GM21390 (cell line): Measurements from ENCODE around the gene ENAH.

ENCODE experiments used
- ATAC-seq: cut with Tn5 transposase; IDR thresholded peaks from one replicate; pipeline ENCODE4 v1.9.1; 2021; ENCODE audit not compliant: unreplicated experiment

Gene ENAH

DNA sequence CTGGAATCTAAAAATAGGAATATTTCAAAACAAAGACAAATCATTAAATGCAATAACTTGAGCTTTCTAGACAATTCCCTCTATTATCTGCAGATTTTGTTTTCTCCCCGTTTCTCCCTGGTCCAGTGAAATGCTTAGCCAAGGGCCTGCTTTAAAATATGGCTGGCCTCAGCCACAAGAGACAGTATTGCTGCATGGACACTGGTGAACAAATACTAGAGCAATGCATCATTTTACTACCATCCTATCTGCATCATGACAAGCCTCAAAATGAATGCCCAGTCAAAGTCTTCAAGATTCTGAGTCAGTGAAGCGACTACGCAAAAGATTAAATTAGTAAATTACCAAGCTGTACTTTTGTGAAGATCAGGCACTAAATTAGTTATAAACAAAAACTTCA lies 80.5 kb downstream of the ENAH start:
- no peak for ATAC-seq

- ATAC-seq = no peak
These were observed 85.1 kb downstream of the ENAH start for GRCh38 chr1:225567789-225568188.

DNA sequence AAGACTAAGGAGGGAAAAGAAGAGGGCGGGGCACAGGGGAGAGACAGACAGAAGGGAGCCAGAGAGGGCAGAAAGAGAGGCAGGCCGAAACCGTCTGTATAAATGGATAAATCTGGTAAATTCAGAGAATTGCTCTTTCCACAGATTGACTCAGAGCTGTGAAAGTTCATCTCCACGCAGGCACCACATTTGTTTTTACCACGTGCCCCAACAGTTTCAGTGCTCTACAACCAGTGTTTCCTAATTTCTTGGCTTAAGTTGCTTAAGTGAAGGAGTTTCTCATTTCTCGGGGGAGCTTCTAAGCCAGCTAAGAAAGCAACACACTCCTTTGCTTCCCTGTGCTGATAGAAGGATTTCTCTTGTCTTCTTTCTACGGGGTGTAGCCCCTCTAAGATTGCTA lies 87.1 kb downstream of the ENAH start:
- no peak for ATAC-seq

- ATAC-seq = no peak
These were observed 91.2 kb downstream of the ENAH start for GRCh38 chr1:225561675-225562074.

- no peak for ATAC-seq
These were observed 93.0 kb downstream of the ENAH start for GRCh38 chr1:225559902-225560301.

- ATAC-seq = no peak
These were observed 93.6 kb downstream of the ENAH start for GRCh38 chr1:225559326-225559725.

- ATAC-seq = no peak
These were observed 96.2 kb downstream of the ENAH start for GRCh38 chr1:225556694-225557093.

DNA sequence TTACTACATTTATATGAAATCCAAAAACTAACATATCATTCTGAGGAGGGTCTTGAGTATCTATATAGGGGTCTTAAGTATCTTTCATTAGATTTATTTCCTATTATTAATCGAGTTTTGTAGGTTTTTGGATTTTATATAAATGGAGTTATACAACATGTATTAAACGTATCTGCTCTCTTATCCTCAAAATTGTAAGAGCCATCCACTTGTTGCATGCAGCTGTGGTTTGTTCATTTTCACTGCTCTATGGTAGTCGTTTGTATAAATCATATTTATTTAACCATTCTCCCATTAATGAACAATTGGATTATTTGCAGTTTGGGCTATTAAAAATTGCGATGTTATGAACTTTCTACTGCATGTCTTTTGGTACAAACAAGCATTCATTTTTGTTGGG lies 97.1 kb downstream of the ENAH start:
- no peak for ATAC-seq

DNA sequence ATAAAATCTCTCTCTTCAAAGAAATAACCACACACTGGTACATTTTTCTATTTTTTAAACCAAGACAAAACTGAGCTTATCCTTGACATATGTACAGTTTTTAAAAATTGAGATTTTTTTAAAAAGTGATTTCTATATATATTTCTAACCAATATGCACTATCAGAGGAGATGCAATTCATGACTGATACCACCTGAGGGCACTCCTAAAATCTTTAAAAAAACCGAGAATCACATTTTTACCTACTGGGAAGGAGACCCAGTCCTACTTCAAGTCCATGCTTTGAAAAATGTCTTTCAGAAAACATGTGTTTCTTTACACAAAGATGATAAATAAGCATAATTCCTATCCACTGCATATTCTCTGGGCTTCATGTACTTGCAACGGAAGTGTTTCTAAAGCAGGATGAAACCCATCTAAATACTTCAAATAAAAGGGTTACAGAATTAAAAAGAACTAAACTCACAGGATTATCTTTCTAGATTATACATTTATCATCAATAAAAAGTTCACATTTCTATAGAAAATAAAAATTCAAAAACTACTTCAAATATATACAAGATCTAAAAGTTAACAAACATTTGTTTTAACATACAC lies 98.6 kb downstream of the ENAH start:
- no peak for ATAC-seq

DNA sequence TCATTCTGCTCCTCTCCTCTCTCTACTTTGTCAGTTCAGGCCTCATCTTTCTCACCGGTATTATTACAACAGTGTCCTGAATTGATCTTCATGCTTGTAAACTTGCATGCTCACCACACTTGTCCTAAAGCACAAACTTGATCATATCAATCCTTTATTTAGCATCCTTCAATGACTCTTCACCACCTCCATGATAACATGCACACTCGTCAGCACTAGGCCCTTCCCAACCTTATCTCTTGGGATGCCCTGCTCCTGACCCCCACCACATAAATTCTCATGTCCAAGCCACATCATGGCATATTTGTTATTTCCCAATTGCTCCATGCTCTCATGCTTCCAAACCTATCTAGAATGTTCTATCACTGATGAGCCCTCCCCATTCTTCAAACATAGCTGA lies 103.1 kb downstream of the ENAH start:
- no peak for ATAC-seq

GRCh38 chr1:225548140-225548857 lies 104.6 kb downstream of the ENAH start:
- ATAC-seq = no peak

DNA sequence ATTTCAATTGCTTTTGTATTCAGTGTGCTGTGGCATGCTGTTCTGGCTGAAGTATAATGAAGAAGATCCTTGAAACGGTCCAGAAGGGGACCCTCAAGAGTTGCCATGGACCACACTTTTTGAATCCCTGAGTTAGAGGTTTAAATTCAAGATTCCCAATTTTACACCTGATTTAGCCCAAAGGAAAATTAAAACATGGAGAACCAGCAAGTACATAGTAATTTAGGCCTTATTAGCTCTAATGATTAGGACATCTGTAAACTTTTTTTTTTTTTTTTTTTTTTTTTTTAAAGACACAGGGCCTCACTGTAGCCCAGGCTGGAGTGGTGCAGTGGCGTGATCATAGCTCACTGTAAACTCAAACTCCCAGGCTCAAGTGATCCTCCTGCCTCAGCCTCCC lies 107.3 kb downstream of the ENAH start:
- no peak for ATAC-seq

DNA sequence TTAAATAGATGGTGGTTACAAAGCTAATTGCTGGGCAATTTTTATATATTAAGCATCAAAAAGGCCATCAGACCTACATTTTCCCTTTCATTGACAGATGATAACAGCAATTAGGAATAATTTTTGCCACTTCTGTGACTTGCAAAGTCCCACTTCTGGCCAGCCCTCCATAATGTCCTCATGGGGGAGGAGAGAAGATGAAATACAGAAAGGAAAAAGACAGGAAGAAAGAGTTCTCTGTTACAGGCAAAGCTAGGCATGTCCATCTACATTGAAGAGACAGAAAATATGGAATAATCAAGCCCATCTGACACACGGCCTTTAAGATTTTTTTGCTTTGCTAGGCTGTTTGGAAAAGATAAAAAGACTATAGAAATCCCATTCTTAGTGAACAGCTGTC lies 108.0 kb downstream of the ENAH start:
- no peak for ATAC-seq

DNA sequence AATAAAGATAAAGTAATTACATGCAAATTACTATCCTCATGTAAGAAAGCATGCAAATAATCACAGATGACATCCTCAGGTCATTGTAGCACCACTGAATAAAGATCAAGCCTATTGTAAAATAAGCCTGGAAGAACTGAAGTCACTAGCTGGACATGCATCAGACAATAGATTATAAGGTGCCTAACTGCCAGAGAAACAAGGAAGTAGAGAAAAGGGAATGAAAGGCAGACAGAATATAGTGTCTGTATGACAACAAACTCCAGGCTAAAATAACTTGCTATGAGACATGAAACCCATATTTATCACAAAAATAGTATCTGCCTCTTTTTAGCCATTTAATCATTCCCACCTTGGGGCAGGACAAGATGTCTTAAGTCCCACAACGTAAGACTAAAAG lies 108.7 kb downstream of the ENAH start:
- no peak for ATAC-seq

GRCh38 chr1:225543350-225543749 lies 109.6 kb downstream of the ENAH start:
- ATAC-seq = no peak

- ATAC-seq = no peak
These were observed 111.5 kb downstream of the ENAH start for GRCh38 chr1:225541383-225541782.

DNA sequence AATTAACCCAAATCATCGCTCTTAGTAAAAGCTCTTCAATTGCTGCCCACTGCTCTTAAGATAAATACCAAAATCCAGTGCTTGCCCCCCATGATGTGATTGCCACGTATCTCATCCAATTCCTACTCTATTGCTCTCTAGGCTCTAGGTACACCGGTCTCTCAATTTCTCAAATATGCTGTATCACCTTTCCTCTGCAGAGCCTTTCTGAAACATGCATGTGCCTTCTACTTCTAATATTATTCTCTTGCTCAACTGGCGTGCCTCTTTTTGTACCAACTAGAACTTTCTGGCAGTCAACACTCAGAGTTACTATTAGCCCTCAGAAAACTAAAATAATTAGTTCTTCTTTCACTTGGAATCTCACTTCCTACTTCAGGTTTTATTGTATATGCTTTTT lies 113.3 kb downstream of the ENAH start:
- ATAC-seq = no peak

DNA sequence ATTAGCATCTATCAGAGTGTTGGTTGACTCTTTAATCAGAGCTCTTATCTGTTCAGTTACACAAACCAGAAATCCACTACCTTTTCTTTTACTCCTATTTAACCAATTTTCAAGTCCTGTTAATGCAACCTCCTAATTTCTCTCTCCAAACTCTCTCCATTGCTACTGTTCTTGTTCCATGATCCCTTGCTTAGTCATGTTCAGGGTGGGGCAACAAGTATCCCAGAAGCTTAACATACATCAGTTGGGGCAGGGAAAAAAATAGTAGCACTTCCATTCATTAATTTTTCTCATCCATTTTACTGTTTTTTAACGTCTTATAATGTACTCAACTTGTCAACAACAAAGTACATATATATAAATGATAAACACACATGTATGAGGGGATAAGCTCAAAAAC lies 113.9 kb downstream of the ENAH start:
- no peak for ATAC-seq

- ATAC-seq = no peak
These were observed 115.2 kb downstream of the ENAH start for GRCh38 chr1:225537554-225538251.

DNA sequence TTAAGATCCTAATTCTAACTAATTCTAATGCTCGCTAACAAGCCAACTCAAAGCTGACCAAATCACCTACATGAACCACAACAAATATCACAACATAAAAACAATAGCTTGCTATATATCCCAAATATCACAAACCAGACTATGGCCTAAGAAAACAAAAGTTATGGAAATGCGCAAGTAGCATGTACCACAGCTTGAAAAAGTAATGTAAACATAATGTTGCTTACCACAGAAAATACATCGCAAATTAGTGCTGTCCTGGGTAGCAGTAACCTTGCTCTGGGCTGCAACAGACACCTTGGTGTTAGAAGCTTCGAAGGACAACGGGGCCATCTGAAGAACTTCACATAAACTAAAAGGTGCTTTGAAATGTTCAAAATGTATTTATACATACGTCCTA lies 117.6 kb downstream of the ENAH start:
- ATAC-seq = no peak

- no peak for ATAC-seq
These were observed 118.2 kb downstream of the ENAH start for GRCh38 chr1:225534772-225535171.

DNA sequence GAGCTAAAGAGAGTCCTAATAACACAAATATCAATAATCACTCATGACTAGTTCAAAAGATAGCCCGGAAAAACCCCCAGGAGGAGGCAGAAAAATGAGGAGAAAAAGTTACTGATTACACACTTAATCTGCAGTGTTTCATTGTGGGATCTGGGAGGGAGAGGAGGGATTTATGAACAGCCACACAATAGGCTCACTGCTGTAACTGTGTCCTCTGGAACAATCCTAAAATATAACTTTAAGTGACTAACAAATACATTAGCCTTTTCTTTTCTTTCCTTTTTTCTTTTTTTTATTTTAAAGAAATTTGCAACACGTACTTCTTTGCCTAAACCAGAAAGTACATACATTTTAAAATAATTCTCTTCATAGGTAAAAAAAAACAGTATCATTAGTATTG lies 118.8 kb downstream of the ENAH start:
- no peak for ATAC-seq
